NCI-H226 (cell line): ENCODE measurements around the gene CORO1C.
"Not testable (repeated sequence)": the region's sequence is repeated elsewhere in the genome, so short reads cannot be mapped to it uniquely, and the experiment has no call there.

Experiments
- DNase-seq: peaks from one replicate; pipeline ENCODE4 v3.0.0-alpha.2; 2015

The CORO1C gene

GRCh38 chr12:108633081-108633533 lies 98.2 kb downstream of the CORO1C start:
- no peak for DNase-seq

GRCh38 chr12:108631261-108631660 lies 100.1 kb downstream of the CORO1C start:
- DNase-seq, result not testable (repeated sequence)

GRCh38 chr12:108630481-108631207 lies 100.7 kb downstream of the CORO1C start:
- peak; percentile 82 for DNase-seq

GRCh38 chr12:108629824-108630476 lies 101.4 kb downstream of the CORO1C start:
- peak; percentile 93 for DNase-seq

GRCh38 chr12:108629151-108629550 lies 102.2 kb downstream of the CORO1C start:
- DNase-seq, result no peak

GRCh38 chr12:108627134-108627920 lies 104.0 kb downstream of the CORO1C start:
- DNase-seq, result no peak

GRCh38 chr12:108625228-108625627 lies 106.1 kb downstream of the CORO1C start:
- no peak for DNase-seq

GRCh38 chr12:108623577-108623976 lies 107.7 kb downstream of the CORO1C start:
- no peak for DNase-seq

- no peak for DNase-seq
Observed at GRCh38 chr12:108622921-108623514, 108.3 kb downstream of the CORO1C start.

GRCh38 chr12:108622421-108622820 lies 108.9 kb downstream of the CORO1C start:
- DNase-seq, result no peak

GRCh38 chr12:108621161-108621560 lies 110.2 kb downstream of the CORO1C start:
- no peak for DNase-seq

GRCh38 chr12:108620236-108620879 lies 111.0 kb downstream of the CORO1C start:
- DNase-seq, result no peak

- DNase-seq, result no peak
Observed at GRCh38 chr12:108619369-108620160, 111.8 kb downstream of the CORO1C start.

GRCh38 chr12:108618953-108619274 lies 112.4 kb downstream of the CORO1C start:
- DNase-seq, result not testable (repeated sequence)

GRCh38 chr12:108618079-108618952 lies 113.0 kb downstream of the CORO1C start:
- DNase-seq, result peak; percentile 58

GRCh38 chr12:108616941-108617858 lies 114.1 kb downstream of the CORO1C start:
- DNase-seq, result no peak

GRCh38 chr12:108616359-108616758 lies 115.0 kb downstream of the CORO1C start:
- DNase-seq, result no peak

- no peak for DNase-seq
Observed at GRCh38 chr12:108615918-108616317, 115.4 kb downstream of the CORO1C start.

GRCh38 chr12:108614639-108615038 lies 116.7 kb downstream of the CORO1C start:
- DNase-seq, result no peak

- DNase-seq, result no peak
Observed at GRCh38 chr12:108614041-108614440, 117.3 kb downstream of the CORO1C start.
